Central memory CD4-positive, alpha-beta T cell (primary cell): ENCODE results near the gene OR52E5.

ENCODE experiments used
- DNase-seq: peaks from one replicate; pipeline ENCODE4 v3.0.0; 2022

Gene OR52E5

GRCh38 chr11:5937868-5938602 lies 45.0 kb downstream of the OR52E5 start:
- no peak for DNase-seq

DNA sequence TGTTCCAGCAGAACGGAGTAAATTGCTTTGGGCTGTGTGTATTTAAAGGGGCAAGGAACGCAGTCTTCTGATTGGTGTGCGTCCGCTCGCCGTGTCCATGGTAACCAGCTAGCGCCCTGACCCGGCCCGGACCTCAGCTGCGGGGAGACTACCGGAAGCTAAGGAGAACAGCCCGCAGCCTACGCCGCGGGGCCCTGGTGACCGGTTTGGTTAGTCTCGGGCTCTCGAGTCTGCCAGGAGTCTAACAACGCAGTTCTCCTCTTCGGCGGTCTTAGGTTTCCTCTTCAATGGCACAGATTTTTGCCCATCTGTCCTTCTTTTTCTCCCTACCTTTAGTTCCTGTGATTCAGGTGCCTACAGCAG lies 45.6 kb downstream of the OR52E5 start:
- DNase-seq: no peak

DNA sequence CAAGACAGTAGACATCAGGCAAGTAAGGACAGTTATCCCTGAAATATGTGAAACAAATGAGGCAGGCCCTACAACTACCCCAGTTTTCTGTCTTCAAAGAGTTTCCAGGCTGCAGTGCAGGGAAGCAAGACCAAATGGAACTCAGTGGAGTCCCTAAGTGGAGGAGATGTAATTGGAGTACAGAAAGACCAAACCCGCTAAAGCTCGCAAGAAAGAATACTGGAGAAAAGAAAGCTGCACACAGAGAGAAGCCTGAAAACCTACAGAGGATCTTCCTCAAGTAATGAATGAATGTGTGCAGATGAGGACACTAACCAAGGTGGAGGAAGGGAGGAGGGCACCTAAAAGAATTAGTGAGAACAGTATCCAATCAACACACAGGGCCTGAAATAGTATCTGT lies 47.7 kb downstream of the OR52E5 start:
- DNase-seq: no peak

DNA sequence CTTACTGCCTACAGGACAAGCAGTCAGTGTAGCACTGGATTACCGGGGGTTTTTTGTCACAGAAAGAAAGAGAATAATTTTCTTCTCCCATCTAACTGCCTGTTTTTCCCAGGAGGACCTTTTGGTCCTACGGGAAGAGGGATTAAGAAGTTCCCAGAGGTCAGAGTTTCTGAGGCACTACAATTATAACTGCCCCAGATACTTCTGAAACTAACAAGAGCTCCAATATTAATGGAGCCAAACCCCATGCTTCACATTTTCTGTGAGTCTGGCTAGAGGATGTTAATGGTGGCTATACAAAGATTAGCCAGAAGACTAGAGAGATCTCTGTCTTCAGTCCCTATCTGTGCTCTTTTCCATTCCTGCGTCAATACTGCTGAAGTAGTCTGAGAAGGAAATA lies 48.9 kb downstream of the OR52E5 start, which contains the start of gene OR56A3:
Gene OR56A3, plus strand, starts transcription at position 301 of the 400 bp plus-strand sequence. CDS start 5,096 bp downstream, outside the sequence.
- no peak for DNase-seq
